PFSK-1 (cell line): ENCODE measurements around the gene PLB1.

Experiments used
- FOXP2 ChIP-seq: optimal IDR thresholded peaks from 2 replicates; pipeline ENCODE3; 2011; ENCODE audit warnings: borderline replicate concordance, control low read depth, inconsistent platforms; ENCODE audit not compliant: insufficient read depth; ENCODE audit errors: extremely low read length, extremely low read depth
- POLR2AphosphoS5 ChIP-seq: IDR thresholded peaks from 2 replicates; pipeline ENCODE4 v1.6.1; 2012; ENCODE audit warnings: low read depth, mild to moderate bottlenecking, control low read depth, low read length, moderate library complexity
- REST ChIP-seq, 2 experiments: IDR thresholded peaks; 2 replicates each; pipeline versions ENCODE4 v1.6.1 to v1.8.0; 2011 to 2012; ENCODE audit warnings: low read depth in 2 of 2, low read length in 2 of 2, control low read depth in 1 of 2, inconsistent platforms in 1 of 2, mild to moderate bottlenecking in 1 of 2, moderate library complexity in 1 of 2; ENCODE audit not compliant: insufficient read depth in 1 of 2
- SIN3A ChIP-seq: IDR thresholded peaks from 2 replicates; pipeline ENCODE4 v1.6.1; 2012; ENCODE audit warnings: mild to moderate bottlenecking, low read length, moderate library complexity, borderline replicate concordance; ENCODE audit not compliant: insufficient read depth
- TAF1 ChIP-seq: IDR thresholded peaks from 2 replicates; pipeline ENCODE4 v1.6.1; 2012; ENCODE audit warnings: low read length, control low read depth, borderline replicate concordance; ENCODE audit not compliant: insufficient read depth

GRCh38 chr2:28469947-28470535 lies 25.8 kb upstream of the PLB1 start:
- no peak for TF ChIP-seq POLR2AphosphoS5
- TF ChIP-seq TAF1: no peak
- TF ChIP-seq SIN3A: no peak
- no peak for TF ChIP-seq FOXP2
- TF ChIP-seq REST (IDR thresholded peaks at IDR 0.05; ENCODE audit: insufficient read depth in 1 of 2, low read depth in 2 of 2, low read length in 2 of 2): no peak
